B cell (primary cell): ENCODE measurements around the gene NPM3.

Experiments
- EZH2 ChIP-seq: IDR thresholded peaks from 2 replicates; pipeline ENCODE4 v1.6.1; 2012; ENCODE audit warnings: borderline replicate concordance, low read depth, mild to moderate bottlenecking, moderate library complexity, low read length; ENCODE audit not compliant: insufficient read depth, poor library complexity, severe bottlenecking
- TF ChIP-seq, protein P1 (sequence below): fragments of 200-600 bp; IDR thresholded peaks from one replicate; pipeline ENCODE4 v1.8.0; 2022; ENCODE audit warnings: antibody characterized with exemption, mild to moderate bottlenecking

DNA sequence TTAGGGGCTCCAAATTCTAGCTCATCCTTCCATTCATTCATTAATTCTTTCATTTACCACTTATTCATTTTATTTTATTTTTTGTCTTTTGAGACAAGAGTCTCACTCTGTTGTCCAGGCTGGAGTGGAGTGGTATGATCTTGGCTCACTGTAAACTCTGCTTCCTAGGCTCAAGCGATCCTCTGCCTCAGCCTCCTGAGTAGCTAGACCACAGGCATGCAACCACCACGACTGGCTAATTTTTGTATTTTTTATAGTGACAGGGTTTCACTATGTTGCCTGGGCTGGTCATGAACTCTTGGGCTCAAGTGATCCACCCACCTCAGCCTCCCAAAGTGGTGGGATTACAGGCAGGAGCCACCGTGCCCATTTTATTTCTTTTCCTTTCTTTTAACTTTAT lies 39.0 kb downstream of the NPM3 start:
- TF ChIP-seq, protein P1, sequence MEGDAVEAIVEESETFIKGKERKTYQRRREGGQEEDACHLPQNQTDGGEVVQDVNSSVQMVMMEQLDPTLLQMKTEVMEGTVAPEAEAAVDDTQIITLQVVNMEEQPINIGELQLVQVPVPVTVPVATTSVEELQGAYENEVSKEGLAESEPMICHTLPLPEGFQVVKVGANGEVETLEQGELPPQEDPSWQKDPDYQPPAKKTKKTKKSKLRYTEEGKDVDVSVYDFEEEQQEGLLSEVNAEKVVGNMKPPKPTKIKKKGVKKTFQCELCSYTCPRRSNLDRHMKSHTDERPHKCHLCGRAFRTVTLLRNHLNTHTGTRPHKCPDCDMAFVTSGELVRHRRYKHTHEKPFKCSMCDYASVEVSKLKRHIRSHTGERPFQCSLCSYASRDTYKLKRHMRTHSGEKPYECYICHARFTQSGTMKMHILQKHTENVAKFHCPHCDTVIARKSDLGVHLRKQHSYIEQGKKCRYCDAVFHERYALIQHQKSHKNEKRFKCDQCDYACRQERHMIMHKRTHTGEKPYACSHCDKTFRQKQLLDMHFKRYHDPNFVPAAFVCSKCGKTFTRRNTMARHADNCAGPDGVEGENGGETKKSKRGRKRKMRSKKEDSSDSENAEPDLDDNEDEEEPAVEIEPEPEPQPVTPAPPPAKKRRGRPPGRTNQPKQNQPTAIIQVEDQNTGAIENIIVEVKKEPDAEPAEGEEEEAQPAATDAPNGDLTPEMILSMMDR: no peak
- TF ChIP-seq EZH2: no peak
